ENCODE measurements around the gene RAB11FIP3.
"Not testable (repeated sequence)": the region's sequence is repeated elsewhere in the genome, so short reads cannot be mapped to it uniquely, and the experiment has no call there.

The RAB11FIP3 gene

GRCh38 chr16:491220-491919, 65.9 kb downstream of the RAB11FIP3 start:
- peaks cover 19% of the 10 kb centered on the region for H3K4me1 ChIP-seq (ENCODE audit: control insufficient read depth, insufficient read depth, low read depth, low read length)
- no peak overlapping the region for H2BK120ac ChIP-seq (ENCODE audit: low read depth, low read length)
- no peak overlapping the region for H3K14ac ChIP-seq (ENCODE audit: low read length in 2 of 2)
- H4K91ac ChIP-seq (ENCODE audit: low read length), result no peak overlapping the region
- DNase-seq, result peak; percentile 18
- H4K8ac ChIP-seq (ENCODE audit: low read length), result no peak overlapping the region
- no peak overlapping the region for H3K23ac ChIP-seq (ENCODE audit: low read length in 2 of 2)
- no peak overlapping the region for H2AFZ ChIP-seq (ENCODE audit: low read depth, low read length)
- peaks cover 36 to 38% of the 10 kb centered on the region in 2 experiments for H3K36me3 ChIP-seq (ENCODE audit: control insufficient read depth in 1 of 2, insufficient read depth in 2 of 2, low read depth in 1 of 2, low read length in 2 of 2)
- H2BK15ac ChIP-seq (ENCODE audit: low read depth, poor library complexity, severe bottlenecking), result peak overlapping the region; percentile 50
- H3K79me1 ChIP-seq (replicated peaks; ENCODE audit: low read length, poor library complexity, severe bottlenecking), result peaks cover 13% of the 10 kb centered on the region
- no peak overlapping the region for H3K9ac ChIP-seq (ENCODE audit: low read length)
- H3K4me2 ChIP-seq (ENCODE audit: low read length, poor library complexity, severe bottlenecking), result peak overlapping the region; percentile 36
- H3K18ac ChIP-seq (ENCODE audit: low read depth in 1 of 2, low read length in 2 of 2), result no peak overlapping the region
- no peak overlapping the region for H3K4ac ChIP-seq (ENCODE audit: low read depth in 1 of 2, low read length in 2 of 2)
- WGBS, result 56% methylated on average over 19 of the region's 19 CpGs
- H2BK12ac ChIP-seq (ENCODE audit: low read length in 2 of 2), result no peak overlapping the region
- H2BK5ac ChIP-seq (ENCODE audit: low read depth, low read length, poor library complexity, severe bottlenecking), result no peak overlapping the region
- no peaks in the 10 kb centered on the region for H3K27me3 ChIP-seq (ENCODE audit: control insufficient read depth in 1 of 2, insufficient read depth in 1 of 2, low read length in 2 of 2)
- H3K9me3 ChIP-seq (ENCODE audit: control insufficient read depth, low read length), result no peaks in the 10 kb centered on the region
- H2AK5ac ChIP-seq (ENCODE audit: low read length, severe bottlenecking), result no peak overlapping the region
- H3K4me3 ChIP-seq (ENCODE audit: insufficient read depth in 1 of 2, low read depth in 1 of 2, low read length in 2 of 2), result no peak overlapping the region
- peak overlapping the region; percentile 73 for H3K27ac ChIP-seq (ENCODE audit: low read length, poor library complexity, severe bottlenecking)

- no peak overlapping the region for H3K4ac ChIP-seq (ENCODE audit: low read depth in 1 of 2, low read length in 2 of 2)
- no peak overlapping the region for H4K91ac ChIP-seq (ENCODE audit: low read length)
- peak overlapping the region; percentile 2 for H2AK5ac ChIP-seq (ENCODE audit: low read length, severe bottlenecking)
- no peak overlapping the region for H2BK15ac ChIP-seq (ENCODE audit: low read depth, poor library complexity, severe bottlenecking)
- peaks cover 11% of the 10 kb centered on the region for H3K79me1 ChIP-seq (replicated peaks; ENCODE audit: low read length, poor library complexity, severe bottlenecking)
- no peak overlapping the region for H3K4me2 ChIP-seq (ENCODE audit: low read length, poor library complexity, severe bottlenecking)
- no peak overlapping the region for H3K9ac ChIP-seq (ENCODE audit: low read length)
- H3K27me3 ChIP-seq (ENCODE audit: control insufficient read depth in 1 of 2, insufficient read depth in 1 of 2, low read length in 2 of 2), result no peaks in the 10 kb centered on the region
- peaks cover 41 to 43% of the 10 kb centered on the region in 2 experiments for H3K36me3 ChIP-seq (ENCODE audit: control insufficient read depth in 1 of 2, insufficient read depth in 2 of 2, low read depth in 1 of 2, low read length in 2 of 2)
- no peaks in the 10 kb centered on the region for H3K9me3 ChIP-seq (ENCODE audit: control insufficient read depth, low read length)
- H3K14ac ChIP-seq (ENCODE audit: low read length in 2 of 2), result no peak overlapping the region
- peak overlapping the region; percentile 71 for H2BK5ac ChIP-seq (ENCODE audit: low read depth, low read length, poor library complexity, severe bottlenecking)
- no peak overlapping the region for H3K4me3 ChIP-seq (ENCODE audit: insufficient read depth in 1 of 2, low read depth in 1 of 2, low read length in 2 of 2)
- peak overlapping the region; percentile 73 for H3K27ac ChIP-seq (ENCODE audit: low read length, poor library complexity, severe bottlenecking)
- H4K8ac ChIP-seq (ENCODE audit: low read length), result no peak overlapping the region
- no peak for DNase-seq
- H2BK12ac ChIP-seq (ENCODE audit: low read length in 2 of 2), result peak overlapping the region in 1 of 2 experiments; percentile 29
- no peak overlapping the region for H3K23ac ChIP-seq (ENCODE audit: low read length in 2 of 2)
- H2BK120ac ChIP-seq (ENCODE audit: low read depth, low read length), result no peak overlapping the region
- WGBS, result 95% methylated on average over 30 of the region's 30 CpGs
- H3K4me1 ChIP-seq (ENCODE audit: control insufficient read depth, insufficient read depth, low read depth, low read length), result peaks cover 19% of the 10 kb centered on the region
- no peak overlapping the region for H3K18ac ChIP-seq (ENCODE audit: low read depth in 1 of 2, low read length in 2 of 2)
- no peak overlapping the region for H2AFZ ChIP-seq (ENCODE audit: low read depth, low read length)
Measured at GRCh38 chr16:492211-492875, 66.9 kb downstream of the RAB11FIP3 start.

GRCh38 chr16:494676-495075, 69.2 kb downstream of the RAB11FIP3 start:
- not testable (repeated sequence) for H2BK5ac ChIP-seq (ENCODE audit: low read depth, low read length, poor library complexity, severe bottlenecking); H3K9ac ChIP-seq (ENCODE audit: low read length); H3K27ac ChIP-seq (ENCODE audit: low read length, poor library complexity, severe bottlenecking); H3K79me1 ChIP-seq (replicated peaks; ENCODE audit: low read length, poor library complexity, severe bottlenecking); H3K4me3 ChIP-seq (ENCODE audit: insufficient read depth in 1 of 2, low read depth in 1 of 2, low read length in 2 of 2); H3K4ac ChIP-seq (ENCODE audit: low read depth in 1 of 2, low read length in 2 of 2); H4K8ac ChIP-seq (ENCODE audit: low read length); H2BK120ac ChIP-seq (ENCODE audit: low read depth, low read length); H3K9me3 ChIP-seq (ENCODE audit: control insufficient read depth, low read length); H3K14ac ChIP-seq (ENCODE audit: low read length in 2 of 2); H2BK12ac ChIP-seq (ENCODE audit: low read length in 2 of 2); H3K23ac ChIP-seq (ENCODE audit: low read length in 2 of 2); H3K4me2 ChIP-seq (ENCODE audit: low read length, poor library complexity, severe bottlenecking); H2AFZ ChIP-seq (ENCODE audit: low read depth, low read length); H4K91ac ChIP-seq (ENCODE audit: low read length); H3K27me3 ChIP-seq (ENCODE audit: control insufficient read depth in 1 of 2, insufficient read depth in 1 of 2, low read length in 2 of 2); H2AK5ac ChIP-seq (ENCODE audit: low read length, severe bottlenecking); H3K18ac ChIP-seq (ENCODE audit: low read depth in 1 of 2, low read length in 2 of 2); DNase-seq; H2BK15ac ChIP-seq (ENCODE audit: low read depth, poor library complexity, severe bottlenecking)
- WGBS, result 94% methylated on average over 11 of the region's 15 CpGs
- H3K4me1 ChIP-seq (ENCODE audit: control insufficient read depth, insufficient read depth, low read depth, low read length), result peaks cover 19% of the 10 kb centered on the region
- peaks cover 34 to 44% of the 10 kb centered on the region in 2 experiments for H3K36me3 ChIP-seq (ENCODE audit: control insufficient read depth in 1 of 2, insufficient read depth in 2 of 2, low read depth in 1 of 2, low read length in 2 of 2)

GRCh38 chr16:495127-495748, 69.8 kb downstream of the RAB11FIP3 start:
- Histone ChIP-seq H3K9ac (ENCODE audit: low read length) (no peak overlapping the region), H2BK12ac (ENCODE audit: low read length in 2 of 2) (no peak overlapping the region), H2AK5ac (ENCODE audit: low read length, severe bottlenecking) (no peak overlapping the region), H2BK15ac (ENCODE audit: low read depth, poor library complexity, severe bottlenecking) (no peak overlapping the region), H2BK5ac (ENCODE audit: low read depth, low read length, poor library complexity, severe bottlenecking) (no peak overlapping the region), H3K4me2 (ENCODE audit: low read length, poor library complexity, severe bottlenecking) (no peak overlapping the region), H3K79me1 (replicated peaks; ENCODE audit: low read length, poor library complexity, severe bottlenecking) (no peaks in the 10 kb centered on the region), H3K4me1 (ENCODE audit: control insufficient read depth, insufficient read depth, low read depth, low read length) (peaks cover 23% of the 10 kb centered on the region), H3K4me3 (ENCODE audit: insufficient read depth in 1 of 2, low read depth in 1 of 2, low read length in 2 of 2) (no peak overlapping the region), H3K14ac (ENCODE audit: low read length in 2 of 2) (no peak overlapping the region), H2BK120ac (ENCODE audit: low read depth, low read length) (no peak overlapping the region), H3K4ac (ENCODE audit: low read depth in 1 of 2, low read length in 2 of 2) (no peak overlapping the region), H3K27ac (ENCODE audit: low read length, poor library complexity, severe bottlenecking) (no peak overlapping the region), H3K36me3 (ENCODE audit: control insufficient read depth in 1 of 2, insufficient read depth in 2 of 2, low read depth in 1 of 2, low read length in 2 of 2) (peaks cover 29 to 42% of the 10 kb centered on the region in 2 experiments), H3K23ac (ENCODE audit: low read length in 2 of 2) (no peak overlapping the region), H4K8ac (ENCODE audit: low read length) (no peak overlapping the region), H4K91ac (ENCODE audit: low read length) (no peak overlapping the region), H3K9me3 (ENCODE audit: control insufficient read depth, low read length) (no peaks in the 10 kb centered on the region), H2AFZ (ENCODE audit: low read depth, low read length) (no peak overlapping the region), H3K27me3 (ENCODE audit: control insufficient read depth in 1 of 2, insufficient read depth in 1 of 2, low read length in 2 of 2) (no peaks in the 10 kb centered on the region), H3K18ac (ENCODE audit: low read depth in 1 of 2, low read length in 2 of 2) (no peak overlapping the region)
- DNase-seq, result peak; percentile 60
- 82% methylated on average over 11 of the region's 11 CpGs for WGBS

Measured in mesenchymal stem cell (in vitro differentiated cells and primary cell).